HG03575 (cell line): ENCODE measurements around the gene PRKAR2A.

Source experiments
- ATAC-seq: cut with Tn5 transposase; IDR thresholded peaks from one replicate; pipeline ENCODE4 v1.9.1; 2021; ENCODE audit not compliant: unreplicated experiment, insufficient number of reproducible peaks, low FRiP score; ENCODE audit errors: extremely low read depth

Gene PRKAR2A

GRCh38 chr3:48847504-48848423, at the start of gene PRKAR2A:
Gene PRKAR2A (minus strand): TSS chr3:48847874. CDS start chr3:48847596, 278 bp downstream.
- no peak for ATAC-seq

- ATAC-seq, result no peak
These were observed 49.3 kb upstream of the PRKAR2A start for GRCh38 chr3:48896936-48897335.

DNA sequence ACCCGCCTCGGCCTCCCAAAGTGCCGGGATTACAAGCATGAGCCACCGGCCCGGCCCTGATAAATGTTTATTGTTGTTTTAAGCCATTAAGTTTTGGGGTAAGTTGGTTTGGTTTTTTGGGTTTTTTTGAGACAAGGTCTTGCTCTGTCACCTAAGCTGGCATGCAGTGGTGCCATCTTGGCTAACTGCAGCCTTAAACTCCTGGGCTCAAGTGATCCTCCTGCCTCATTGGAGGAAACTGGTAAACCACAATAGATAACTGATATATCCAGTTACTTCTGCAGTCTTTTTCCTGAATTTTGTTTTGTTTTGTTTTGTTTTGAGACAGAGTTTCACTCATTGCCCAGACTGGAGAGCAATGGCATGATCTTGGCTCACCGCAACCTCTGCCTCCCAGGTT, 46.8 kb upstream of the PRKAR2A start:
- no peak for ATAC-seq

DNA sequence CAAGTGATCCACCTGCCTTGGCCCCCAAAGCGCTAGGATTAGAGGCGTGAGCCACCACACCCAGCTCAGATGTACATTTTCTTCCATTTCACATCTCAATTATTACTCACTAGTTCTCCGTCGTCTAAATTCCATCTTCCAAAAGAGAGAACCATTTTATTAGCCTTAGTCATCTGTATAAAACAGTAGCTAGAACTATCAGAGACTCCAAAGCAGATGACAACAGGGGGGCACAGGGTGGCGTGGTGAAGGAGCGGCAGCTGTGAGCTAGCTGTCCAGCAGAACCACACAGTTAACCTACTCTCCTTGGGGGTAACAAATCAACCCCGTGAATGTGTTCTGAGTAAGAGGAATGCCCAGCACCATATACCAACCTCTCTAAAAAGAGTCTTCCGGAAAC, 43.9 kb upstream of the PRKAR2A start:
- no peak for ATAC-seq

DNA sequence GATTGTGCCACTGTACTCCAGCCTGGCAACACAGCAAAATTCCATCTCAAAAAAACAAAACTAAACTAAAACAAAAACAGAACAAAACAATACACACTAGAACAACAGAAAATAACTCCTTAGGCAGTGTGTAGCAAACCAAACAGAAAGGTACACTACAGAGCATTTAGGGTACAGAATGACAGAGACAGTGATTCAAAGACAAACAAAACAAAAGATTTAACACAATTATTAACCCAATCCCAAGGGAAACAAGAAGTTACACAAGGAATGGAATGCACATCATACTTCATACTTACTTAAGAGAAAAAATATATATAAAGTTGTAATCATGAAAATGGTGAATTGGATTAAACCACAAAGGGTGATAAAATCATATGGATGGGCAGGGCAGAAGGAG, 38.1 kb upstream of the PRKAR2A start:
- no peak for ATAC-seq

DNA sequence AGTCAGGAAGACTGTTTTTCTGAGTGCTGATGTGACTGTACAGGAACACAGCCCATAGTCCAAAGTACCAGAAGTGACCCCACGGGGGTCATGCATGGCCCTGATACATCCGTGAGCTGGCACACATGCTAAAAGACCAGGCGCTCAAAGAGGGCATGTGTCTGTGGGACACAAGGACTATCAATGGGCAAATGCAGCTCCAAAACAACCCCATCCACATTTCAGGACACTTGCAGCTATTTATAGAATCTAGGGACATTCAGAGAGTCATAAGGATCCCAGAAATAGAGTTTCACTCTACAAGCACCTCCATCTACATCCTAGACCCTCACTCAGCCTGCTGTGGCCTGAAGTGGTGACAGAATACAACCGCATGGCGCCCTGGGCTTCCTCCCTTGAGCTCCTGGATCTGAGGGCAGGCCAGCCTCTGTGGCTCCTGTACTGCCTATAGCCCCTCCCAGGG, 34.0 kb upstream of the PRKAR2A start:
- ATAC-seq, result no peak

- ATAC-seq, result no peak
These were observed 33.3 kb upstream of the PRKAR2A start for GRCh38 chr3:48881006-48881405.

DNA sequence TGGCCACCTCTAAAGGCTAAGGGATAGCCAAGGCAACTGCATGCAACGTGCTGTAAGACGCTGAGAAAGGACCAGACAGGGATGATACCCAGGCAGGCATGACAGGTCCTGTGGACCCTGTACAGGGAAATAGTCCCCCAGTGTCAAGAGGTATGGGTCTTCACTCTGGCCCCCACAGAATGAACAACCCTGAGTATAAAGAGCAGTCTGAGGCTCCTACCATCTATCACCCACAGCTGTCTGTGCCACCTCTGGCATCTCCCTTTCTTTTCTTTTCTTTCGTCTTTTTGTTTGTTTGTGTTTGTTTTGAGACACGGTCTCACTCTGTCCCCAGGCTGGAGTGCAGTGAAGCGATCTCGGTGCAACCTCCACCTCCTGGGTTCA, 32.3 kb upstream of the PRKAR2A start:
- no peak for ATAC-seq

- no peak for ATAC-seq
These were observed 31.8 kb upstream of the PRKAR2A start for GRCh38 chr3:48879307-48879993.

- no peak for ATAC-seq
These were observed 30.0 kb upstream of the PRKAR2A start for GRCh38 chr3:48877671-48878070.

- no peak for ATAC-seq
These were observed 15.4 kb upstream of the PRKAR2A start for GRCh38 chr3:48863122-48863521.

- ATAC-seq, result no peak
These were observed 11.5 kb upstream of the PRKAR2A start for GRCh38 chr3:48859206-48859605.

- ATAC-seq, result no peak
These were observed 11.0 kb upstream of the PRKAR2A start for GRCh38 chr3:48858709-48859108.

- no peak for ATAC-seq
These were observed 10.0 kb upstream of the PRKAR2A start for GRCh38 chr3:48857641-48858040.

DNA sequence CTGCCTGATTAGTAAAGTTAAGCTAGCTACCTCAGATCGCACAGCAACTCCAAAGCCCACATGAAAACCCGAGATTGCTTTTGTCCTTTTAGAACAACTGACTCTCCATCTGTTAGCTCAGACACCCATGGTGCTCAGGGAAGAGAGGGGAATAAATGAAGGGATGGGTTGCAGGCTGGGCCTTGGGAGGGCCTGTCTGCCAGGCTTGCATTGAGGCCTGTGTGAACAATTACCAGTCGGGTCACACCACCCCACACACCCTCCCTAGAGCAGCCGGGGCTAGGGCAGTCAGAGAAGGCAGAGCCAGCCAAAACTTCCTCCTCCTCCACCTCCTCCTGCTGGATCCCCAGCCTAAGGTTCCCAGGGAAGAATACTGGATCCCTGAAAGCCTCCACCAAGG, 8.8 kb upstream of the PRKAR2A start:
- no peak for ATAC-seq

GRCh38 chr3:48855681-48856447, 8.2 kb upstream of the PRKAR2A start:
- no peak for ATAC-seq

- ATAC-seq, result no peak
These were observed 4.5 kb upstream of the PRKAR2A start for GRCh38 chr3:48852151-48852550.

DNA sequence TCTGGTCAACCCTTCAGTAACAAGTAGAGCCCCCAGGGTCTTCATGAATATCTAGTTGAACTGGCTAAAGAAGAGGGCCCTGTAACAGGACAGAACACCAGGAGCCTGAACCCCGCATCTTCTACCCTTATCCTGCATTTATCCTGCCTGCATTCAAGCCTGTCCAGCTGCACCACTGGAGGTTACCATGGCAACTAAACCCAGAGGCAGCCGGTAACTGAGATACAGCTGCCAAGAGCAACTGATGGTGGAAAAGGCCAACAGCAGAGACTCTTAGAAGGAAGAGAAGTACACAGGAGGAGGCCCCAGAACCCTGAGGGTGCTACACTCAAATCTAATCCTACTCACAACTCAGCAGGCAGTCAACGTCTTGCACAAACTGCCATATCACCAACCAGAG, 3.7 kb upstream of the PRKAR2A start:
- no peak for ATAC-seq

DNA sequence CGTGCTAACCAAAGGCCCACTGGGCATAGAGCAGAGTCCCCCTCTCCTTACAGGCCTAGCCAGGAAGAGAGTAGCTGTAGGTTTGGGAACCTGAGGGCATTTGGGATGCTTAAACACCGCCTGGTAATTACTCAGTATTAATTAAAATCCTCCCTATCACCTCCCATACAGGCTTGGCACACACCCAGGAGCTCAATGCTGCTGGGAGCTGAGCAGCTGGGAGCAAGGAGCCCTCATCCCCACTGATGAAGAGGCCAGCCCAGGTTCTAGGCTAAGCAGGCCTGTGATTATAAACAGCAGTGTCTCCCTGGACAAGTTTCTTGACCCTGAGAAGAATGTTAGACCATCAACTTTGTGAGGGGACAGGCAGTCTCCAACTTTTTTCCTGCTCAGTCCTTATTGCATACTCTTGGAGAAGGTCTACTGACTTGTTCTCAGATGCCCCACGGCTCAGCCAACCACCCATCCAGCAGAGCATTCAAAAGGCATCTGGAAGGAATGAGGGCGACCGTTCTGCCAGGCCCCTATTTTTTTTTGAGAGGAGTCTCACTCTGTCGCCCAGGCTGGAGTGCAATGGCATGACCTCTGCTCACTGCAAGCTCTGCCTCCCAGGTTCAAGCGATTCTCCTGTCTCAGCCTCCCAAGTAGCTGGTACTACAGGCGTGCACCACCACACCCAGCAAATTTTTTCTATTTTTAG, 1.3 kb upstream of the PRKAR2A start:
- ATAC-seq, result no peak
